Forelimb muscle (tissue), 1 donor: ENCODE results near the gene CYP2J2. TPM values are rescaled to one million over a fixed set of nuclear protein-coding genes. Genes with fewer than 3 reads are reported as not detected.
"Not testable (repeated sequence)": the region's sequence is repeated elsewhere in the genome, so short reads cannot be mapped to it uniquely, and the experiment has no call there.

Experiments
- DNase-seq: peaks from one replicate; pipeline ENCODE4 v3.0.0-alpha.2; 2013; ENCODE audit warnings: low read depth
- polyA plus RNA-seq: library from polyadenylated mRNA; unstranded; fragments of 120-200 nt; gene quantifications from one replicate; pipeline ENCODE4 v1.2.1, GENCODE V29; 2013; ENCODE audit not compliant: insufficient read length

Gene CYP2J2
- polyA plus RNA-seq, 1 donor = 96.4 TPM

- DNase-seq = no peak
Observed at GRCh38 chr1:59866462-59866861, 60.1 kb downstream of the CYP2J2 start.

- DNase-seq = no peak
Observed at GRCh38 chr1:59857679-59858354, 68.8 kb downstream of the CYP2J2 start.

GRCh38 chr1:59856725-59857338, 69.7 kb downstream of the CYP2J2 start:
- no peak for DNase-seq

- not testable (repeated sequence) for DNase-seq
Observed at GRCh38 chr1:59855297-59855696, 71.3 kb downstream of the CYP2J2 start.

- DNase-seq = no peak
Observed at GRCh38 chr1:59852117-59852516, 74.5 kb downstream of the CYP2J2 start.

GRCh38 chr1:59846895-59847282, 79.7 kb downstream of the CYP2J2 start:
- no peak for DNase-seq

GRCh38 chr1:59846209-59846894, 80.2 kb downstream of the CYP2J2 start:
- no peak for DNase-seq

- DNase-seq = no peak
Observed at GRCh38 chr1:59845091-59845490, 81.5 kb downstream of the CYP2J2 start.

Other genes starting within 250 kb of the CYP2J2 start
- gene HOOK1, start 111.8 kb downstream of the CYP2J2 start, polyA plus RNA-seq = 2.7 TPM
- gene C1orf87, start 147.0 kb upstream of the CYP2J2 start, polyA plus RNA-seq = 0.80 TPM